ENCODE data around the gene COG5.
"Not testable (repeated sequence)": the region's sequence is repeated elsewhere in the genome, so short reads cannot be mapped to it uniquely, and the experiment has no call there.

Gene COG5

GRCh38 chr7:107258737-107259136 is 305.0 kb downstream of the COG5 start:
- DNase-seq, result no peak

GRCh38 chr7:107255602-107256001 is 308.1 kb downstream of the COG5 start:
- no peak for DNase-seq

- no peak for DNase-seq
Measured at GRCh38 chr7:107254398-107254985, 309.2 kb downstream of the COG5 start.

GRCh38 chr7:107253599-107253998 is 310.1 kb downstream of the COG5 start:
- no peak for DNase-seq

GRCh38 chr7:107251963-107252362 is 311.8 kb downstream of the COG5 start:
- no peak for DNase-seq

GRCh38 chr7:107248551-107249316 is 315.0 kb downstream of the COG5 start:
- DNase-seq, result no peak

- DNase-seq, result not testable (repeated sequence)
Measured at GRCh38 chr7:107246836-107247235, 316.9 kb downstream of the COG5 start.

GRCh38 chr7:107244613-107245012 is 319.1 kb downstream of the COG5 start:
- DNase-seq, result no peak

GRCh38 chr7:107242267-107242666 is 321.5 kb downstream of the COG5 start:
- DNase-seq, result no peak

- no peak for DNase-seq
Measured at GRCh38 chr7:107237451-107237850, 326.3 kb downstream of the COG5 start.

GRCh38 chr7:107236862-107237261 is 326.9 kb downstream of the COG5 start:
- DNase-seq, result no peak

- DNase-seq, result no peak
Measured at GRCh38 chr7:107234436-107234835, 329.3 kb downstream of the COG5 start.

GRCh38 chr7:107233981-107234380 is 329.7 kb downstream of the COG5 start:
- DNase-seq, result no peak

GRCh38 chr7:107233174-107233573 is 330.5 kb downstream of the COG5 start:
- DNase-seq, result no peak

- DNase-seq, result no peak
Measured at GRCh38 chr7:107232568-107233090, 331.1 kb downstream of the COG5 start.

GRCh38 chr7:107230334-107230733 is 333.4 kb downstream of the COG5 start:
- no peak for DNase-seq

- DNase-seq, result no peak
Measured at GRCh38 chr7:107228291-107228690, 335.4 kb downstream of the COG5 start.

- no peak for DNase-seq
Measured at GRCh38 chr7:107224374-107225223, 339.1 kb downstream of the COG5 start.

- DNase-seq, result not testable (repeated sequence)
Measured at GRCh38 chr7:107220806-107221205, 342.9 kb downstream of the COG5 start.

GRCh38 chr7:107220356-107220755 is 343.4 kb downstream of the COG5 start:
- DNase-seq, result no peak

- no peak for DNase-seq
Measured at GRCh38 chr7:107219563-107220244, 344.0 kb downstream of the COG5 start.

GRCh38 chr7:107213945-107214344 is 349.8 kb downstream of the COG5 start:
- no peak for DNase-seq

Measured in right forelimb (tissue), 1 donor.